Measurements from ENCODE around the gene STARD6. TPM values are rescaled to one million over a fixed set of nuclear protein-coding genes. Genes with fewer than 3 reads are reported as not detected.
"Not testable (repeated sequence)": the region's sequence is repeated elsewhere in the genome, so short reads cannot be mapped to it uniquely, and the experiment has no call there.

STARD6 gene, protein sequence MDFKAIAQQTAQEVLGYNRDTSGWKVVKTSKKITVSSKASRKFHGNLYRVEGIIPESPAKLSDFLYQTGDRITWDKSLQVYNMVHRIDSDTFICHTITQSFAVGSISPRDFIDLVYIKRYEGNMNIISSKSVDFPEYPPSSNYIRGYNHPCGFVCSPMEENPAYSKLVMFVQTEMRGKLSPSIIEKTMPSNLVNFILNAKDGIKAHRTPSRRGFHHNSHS
- not detected for total RNA-seq

DNA sequence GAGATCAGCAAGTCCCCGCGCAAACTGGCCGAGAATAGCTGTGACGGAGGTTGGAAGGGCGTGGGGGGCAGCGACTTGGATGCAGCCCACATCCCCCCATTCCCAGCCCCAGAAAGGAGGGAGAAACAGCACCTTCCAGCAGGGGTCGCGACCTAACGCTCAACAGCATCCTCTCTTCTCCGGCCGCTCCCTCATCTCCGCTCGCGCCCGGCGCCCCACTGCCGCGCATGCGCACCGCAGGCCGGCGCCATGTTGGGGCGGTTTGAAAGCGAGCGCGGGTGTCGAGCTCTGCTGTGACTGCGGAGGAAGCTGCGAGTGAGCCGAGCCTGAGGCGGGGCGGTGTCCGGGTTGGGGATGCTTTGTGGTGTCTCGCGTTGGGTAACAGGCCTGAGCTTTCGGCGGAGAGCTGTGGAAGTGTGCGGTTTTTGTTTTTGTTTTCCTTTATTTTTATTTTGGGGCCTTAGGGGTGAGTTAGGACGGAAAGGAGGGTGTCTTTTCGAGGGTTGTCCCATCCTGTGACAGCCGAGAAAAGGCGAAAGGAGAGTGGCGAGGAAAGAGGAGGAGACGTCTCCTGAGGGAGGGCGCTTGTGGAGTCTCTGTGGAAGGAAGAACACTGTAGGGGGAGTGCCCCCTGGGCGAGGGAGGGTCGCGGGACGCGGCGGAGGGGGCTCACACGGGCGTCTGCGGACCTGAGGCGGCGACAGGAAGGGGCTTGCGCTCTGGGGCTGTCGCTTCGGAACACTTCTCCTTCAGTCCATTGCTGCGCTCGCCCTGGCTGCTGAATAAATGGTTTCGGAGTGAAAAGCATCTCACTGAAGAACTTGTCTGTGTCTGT, at the start of gene STARD6, which contains the start of gene C18orf54:
TSS of gene STARD6 (minus strand) at position 199 of the 835 bp plus-strand sequence. CDS start 3,285 bp downstream, outside the sequence.
TSS of gene C18orf54 (plus strand) at position 247 of the 835 bp plus-strand sequence. CDS start 2,667 bp downstream, outside the sequence.
- DNase-seq, result peak; percentile 83

GRCh38 chr18:54405290-54405689, 47.6 kb upstream of the STARD6 start:
- DNase-seq, result no peak

DNA sequence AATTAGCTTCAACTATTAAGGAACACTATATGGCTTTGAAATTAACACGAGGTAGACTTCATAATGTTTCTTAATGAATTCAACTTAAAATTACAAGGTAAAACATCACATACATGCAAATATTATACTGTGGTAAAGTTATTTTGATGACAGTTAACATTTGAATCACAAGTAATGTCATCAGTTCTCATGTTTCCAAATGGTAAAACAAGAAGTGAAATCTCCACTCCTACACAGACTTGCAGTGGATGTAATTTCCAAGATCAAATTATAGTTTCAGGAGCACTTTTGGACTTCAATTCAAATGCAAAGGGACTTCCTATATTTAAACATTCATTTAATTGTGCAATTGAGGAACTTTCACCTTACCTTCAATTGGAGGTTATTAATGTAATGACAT, 39.1 kb upstream of the STARD6 start:
- no peak for DNase-seq

GRCh38 chr18:54393648-54394294, 36.1 kb upstream of the STARD6 start:
- no peak for DNase-seq

GRCh38 chr18:54392543-54393023, 34.9 kb upstream of the STARD6 start:
- no peak for DNase-seq

DNA sequence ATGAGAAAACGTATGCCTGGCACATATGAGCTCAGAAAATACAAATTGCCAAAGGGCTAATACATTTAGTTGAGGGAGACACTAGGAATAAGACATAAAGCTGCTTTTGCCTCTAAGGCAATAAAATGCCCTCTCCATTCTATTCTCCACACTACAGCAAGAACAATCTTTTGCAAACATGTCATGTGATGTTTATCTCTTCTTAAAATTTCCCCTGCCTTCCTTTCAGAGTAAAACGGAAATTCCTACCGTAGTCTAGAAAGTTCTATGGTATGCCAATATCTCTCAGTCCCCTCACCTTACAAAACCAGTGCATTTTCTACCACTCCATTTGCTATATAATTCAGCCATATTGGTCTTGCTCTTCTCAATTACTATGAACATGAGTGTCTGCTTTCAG, 33.2 kb upstream of the STARD6 start:
- DNase-seq, result no peak

- DNase-seq, result no peak
Measured at GRCh38 chr18:54389143-54389505, 31.5 kb upstream of the STARD6 start.

GRCh38 chr18:54388203-54389142, 30.8 kb upstream of the STARD6 start:
- no peak for DNase-seq

- DNase-seq, result no peak
Measured at GRCh38 chr18:54387631-54388030, 30.0 kb upstream of the STARD6 start.

- not testable (repeated sequence) for DNase-seq
Measured at GRCh38 chr18:54386800-54387495, 29.3 kb upstream of the STARD6 start.

GRCh38 chr18:54386043-54386442, 28.4 kb upstream of the STARD6 start:
- no peak for DNase-seq

- no peak for DNase-seq
Measured at GRCh38 chr18:54382733-54383252, 25.1 kb upstream of the STARD6 start.

- no peak for DNase-seq
Measured at GRCh38 chr18:54382076-54382475, 24.4 kb upstream of the STARD6 start.

DNA sequence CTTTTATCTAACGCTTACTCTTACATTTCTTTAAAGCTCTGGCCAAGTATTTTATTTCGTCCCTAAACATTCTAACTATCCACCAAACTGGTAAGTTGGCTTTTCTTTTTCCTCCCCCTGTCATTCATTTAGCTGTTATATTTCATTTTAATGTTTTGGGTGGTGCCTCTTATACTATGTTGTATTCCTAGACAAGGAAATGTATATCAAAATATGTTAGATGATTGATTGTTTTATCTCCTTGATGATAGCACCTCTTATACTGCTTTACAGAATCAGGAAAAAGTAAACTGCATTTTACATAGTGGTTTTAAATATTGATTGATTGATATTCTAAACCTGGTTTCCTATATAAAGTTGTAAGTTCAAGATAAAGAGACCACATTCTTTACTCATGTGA, 24.0 kb upstream of the STARD6 start:
- no peak for DNase-seq

DNA sequence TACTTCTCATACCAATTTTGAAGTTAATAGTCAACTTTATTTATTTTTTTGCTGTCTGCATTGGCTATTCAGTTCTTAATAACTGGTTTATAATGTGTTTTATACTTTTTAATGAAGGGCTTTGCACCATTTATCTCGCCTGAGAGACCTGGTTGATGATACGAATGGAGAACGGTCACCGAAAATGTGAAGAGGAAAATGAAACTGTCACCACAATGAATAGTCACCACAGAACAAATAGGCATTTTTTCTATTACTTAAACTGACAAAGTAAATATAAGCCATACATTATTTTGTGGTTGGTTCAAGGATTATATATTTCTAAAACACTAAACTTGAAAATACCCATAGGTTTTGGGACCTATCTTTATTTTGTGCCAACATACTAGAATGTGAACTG, 20.4 kb upstream of the STARD6 start:
- DNase-seq, result no peak

DNA sequence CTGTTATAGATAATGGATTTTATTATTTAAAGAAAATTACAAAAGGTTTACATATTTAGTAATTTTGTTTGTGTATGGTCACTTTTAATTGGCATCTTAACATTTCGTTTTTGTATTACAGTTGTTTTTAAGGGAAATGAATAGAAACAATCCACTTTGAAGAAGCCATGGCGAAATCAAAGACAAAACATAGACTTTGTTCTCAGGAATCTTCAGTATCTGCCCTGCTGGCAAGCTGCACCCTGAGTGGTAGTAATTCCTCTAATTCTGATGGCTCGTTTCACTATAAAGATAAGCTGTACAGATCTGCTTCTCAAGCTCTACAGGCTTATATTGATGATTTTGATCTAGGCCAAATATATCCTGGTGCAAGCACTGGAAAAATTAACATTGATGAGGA, 2.7 kb upstream of the STARD6 start:
- DNase-seq, result no peak

GRCh38 chr18:54359233-54359632, 1.6 kb upstream of the STARD6 start:
- no peak for DNase-seq

DNA sequence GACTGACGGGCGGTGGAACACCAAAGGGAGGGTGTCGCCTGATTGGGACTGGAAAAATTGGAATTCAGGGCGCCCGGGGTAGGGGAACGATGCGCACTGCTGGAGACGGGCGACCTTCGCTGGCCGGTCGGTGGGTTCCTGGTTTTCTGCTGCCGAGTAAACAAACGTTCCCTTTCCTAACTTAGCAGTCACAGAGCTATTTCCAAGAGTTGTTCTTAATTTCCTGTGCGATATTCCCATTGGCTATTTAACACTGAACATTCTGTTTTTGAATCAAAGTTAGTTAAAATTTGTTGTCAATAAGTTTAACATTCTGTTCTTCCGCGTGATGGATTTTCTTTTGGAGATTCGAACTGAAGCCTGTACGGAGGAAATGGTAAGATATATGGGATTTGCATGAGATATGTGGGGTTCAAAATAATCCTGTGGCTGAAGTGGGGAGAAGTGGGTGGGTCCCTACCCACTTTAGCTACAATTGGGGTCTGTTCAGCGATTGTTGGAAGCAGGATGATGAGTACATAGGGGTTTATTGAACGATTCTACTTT, 910 bp upstream of the STARD6 start:
- DNase-seq, result no peak

DNA sequence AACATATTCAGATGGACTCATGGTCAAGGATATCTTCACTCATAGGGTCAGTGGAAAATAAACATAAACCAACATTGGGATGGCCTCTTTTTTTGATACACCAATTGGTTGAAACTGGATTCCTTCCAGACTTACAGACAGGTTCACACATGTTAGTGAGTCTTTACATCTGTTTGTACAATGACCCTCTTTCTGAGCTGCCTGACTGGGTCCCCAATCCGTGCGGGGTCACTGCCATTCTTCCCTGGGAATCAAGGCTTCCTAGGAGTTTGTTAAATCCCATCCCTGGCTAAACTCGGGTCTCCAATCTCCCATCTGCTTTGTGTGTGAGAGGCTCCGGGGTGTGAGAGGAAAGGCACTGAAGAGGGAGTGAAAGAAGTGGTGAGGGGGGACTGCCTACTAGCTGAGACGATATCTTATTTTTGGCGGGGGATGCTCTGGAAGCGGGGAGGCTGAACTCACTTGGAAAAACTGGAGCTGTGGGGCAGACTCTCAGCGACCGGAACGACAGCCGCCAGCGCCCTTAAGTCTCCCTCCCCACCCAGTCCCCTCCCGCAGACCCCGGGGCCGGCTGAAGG, 487 bp downstream of the STARD6 start:
- peak; percentile 1 for DNase-seq

- no peak for DNase-seq
Measured at GRCh38 chr18:54351186-54351585, 6.5 kb downstream of the STARD6 start.

DNA sequence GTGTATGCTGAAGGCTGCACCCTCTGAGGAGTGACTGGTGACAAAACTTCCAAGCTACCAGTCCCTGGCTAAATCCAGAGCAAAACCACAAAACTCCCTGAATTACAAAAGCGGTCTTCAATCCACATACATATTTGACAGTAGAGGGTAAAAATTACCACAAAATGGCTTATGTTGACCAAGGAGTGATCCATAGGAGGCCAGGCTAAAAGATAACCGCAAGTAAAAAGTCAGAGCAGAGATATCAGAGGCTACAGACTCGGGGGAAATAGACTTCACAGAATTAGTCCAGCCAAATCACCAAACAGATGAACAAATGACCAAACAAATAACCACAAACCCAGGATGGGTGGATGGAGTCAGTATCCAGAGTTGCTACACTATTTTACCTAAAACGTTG, 19.4 kb downstream of the STARD6 start:
- no peak for DNase-seq

Measured in effector CD4-positive, alpha-beta T cell (primary cell).